ENCODE measurements around the gene VCX. TPM values are rescaled to one million over a fixed set of nuclear protein-coding genes. Genes with fewer than 3 reads are reported as not detected.
"Not testable (repeated sequence)": the region's sequence is repeated elsewhere in the genome, so short reads cannot be mapped to it uniquely, and the experiment has no call there.

The VCX gene
- not detected for total RNA-seq

DNA sequence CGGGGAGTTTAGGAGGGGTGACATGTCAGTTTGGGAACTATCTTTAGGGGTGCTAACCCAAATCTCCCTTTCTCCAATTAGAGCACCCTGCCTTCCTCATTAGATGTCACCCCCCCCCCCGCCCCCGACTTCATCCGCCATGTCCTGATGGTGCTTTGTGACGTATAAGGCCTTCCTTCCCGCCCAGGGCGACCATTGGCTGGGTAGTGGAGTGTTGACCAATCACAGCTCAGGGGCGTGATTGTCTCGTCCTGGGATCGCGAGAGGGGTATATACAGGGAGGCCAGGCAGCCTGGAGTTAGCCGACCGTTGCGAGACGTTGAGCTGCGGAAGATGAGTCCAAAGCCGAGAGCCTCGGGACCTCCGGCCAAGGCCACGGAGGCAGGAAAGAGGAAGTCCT is at the start of gene VCX:
VCX (plus strand) TSS at position 301 of the 400 bp plus-strand sequence; CDS start at position 334, 33 bp downstream.
- not testable (repeated sequence) for FAIRE-seq; DNase-seq (ENCODE audit: low spot score in 2 of 2)

DNA sequence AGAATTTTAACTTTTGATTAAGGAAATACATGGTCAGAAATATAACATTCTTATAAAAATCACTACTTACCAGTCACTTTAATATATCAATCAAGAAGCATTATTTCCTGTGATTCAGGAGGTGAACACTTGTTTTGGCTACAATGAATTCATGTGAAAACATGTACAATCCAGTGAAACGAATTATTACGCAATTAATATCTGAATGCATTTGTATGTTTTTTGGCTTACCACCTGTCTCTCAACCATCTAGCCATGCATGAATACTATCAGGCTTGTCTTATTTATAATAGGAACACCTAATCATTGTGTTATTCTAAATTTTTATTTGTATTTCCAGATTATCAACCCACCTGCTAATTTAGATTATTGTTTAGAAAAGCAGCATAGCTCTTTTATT is 44.6 kb upstream of the VCX start:
- FAIRE-seq (no peak), DNase-seq (ENCODE audit: low spot score in 2 of 2) (no peak)

DNA sequence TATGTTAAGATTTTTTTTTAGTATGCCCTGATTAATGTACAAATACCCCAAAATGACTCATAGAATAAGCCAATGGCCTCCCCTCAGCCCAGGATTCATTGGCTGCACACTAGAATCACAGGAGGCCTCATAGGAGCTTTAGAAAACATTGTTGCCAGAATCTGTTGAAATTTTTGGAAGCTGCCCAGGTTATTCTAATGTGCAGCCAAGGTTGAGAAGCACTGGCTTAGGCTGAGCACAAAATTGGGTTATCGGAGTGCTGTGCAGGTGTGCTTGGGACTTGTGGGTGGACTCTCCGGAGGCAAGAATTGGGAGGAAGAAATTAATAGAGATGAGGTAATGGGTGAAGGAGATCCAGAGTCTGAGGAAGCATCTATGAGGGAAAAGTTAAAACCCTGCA is 41.3 kb upstream of the VCX start:
- no peak for DNase-seq (ENCODE audit: low spot score in 2 of 2)
- no peak for FAIRE-seq

DNA sequence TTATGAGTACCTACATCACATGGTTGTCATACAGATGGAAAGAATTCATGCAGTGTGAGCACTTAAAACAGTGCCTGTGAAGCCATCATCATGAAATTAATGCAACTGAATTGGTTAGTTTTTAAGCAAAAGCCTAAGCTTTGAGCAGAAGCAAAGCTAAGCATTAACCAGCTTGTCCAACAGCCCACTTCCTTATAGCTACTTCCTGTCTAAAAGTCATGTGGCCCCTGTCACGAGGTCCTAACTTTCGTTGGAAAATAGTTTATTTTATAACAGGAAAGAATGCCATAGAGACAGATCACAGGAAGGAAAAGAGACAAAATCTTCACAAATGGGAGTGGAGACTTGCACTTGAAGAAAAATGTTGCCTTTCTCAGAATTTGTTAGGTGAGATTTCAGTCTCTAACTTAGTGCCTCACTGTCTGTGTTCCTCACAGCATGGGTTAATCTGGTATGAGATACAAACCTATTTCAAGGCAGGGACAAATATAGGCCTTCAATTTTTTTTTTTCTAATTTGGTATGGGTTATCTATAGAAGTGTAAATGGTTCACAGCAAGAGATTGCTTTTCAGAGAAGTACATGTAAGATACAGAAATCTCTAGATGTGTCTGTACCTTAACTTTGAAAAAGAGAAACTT is 27.7 kb upstream of the VCX start:
- DNase-seq (ENCODE audit: low spot score in 2 of 2) (no peak), FAIRE-seq (no peak)

DNA sequence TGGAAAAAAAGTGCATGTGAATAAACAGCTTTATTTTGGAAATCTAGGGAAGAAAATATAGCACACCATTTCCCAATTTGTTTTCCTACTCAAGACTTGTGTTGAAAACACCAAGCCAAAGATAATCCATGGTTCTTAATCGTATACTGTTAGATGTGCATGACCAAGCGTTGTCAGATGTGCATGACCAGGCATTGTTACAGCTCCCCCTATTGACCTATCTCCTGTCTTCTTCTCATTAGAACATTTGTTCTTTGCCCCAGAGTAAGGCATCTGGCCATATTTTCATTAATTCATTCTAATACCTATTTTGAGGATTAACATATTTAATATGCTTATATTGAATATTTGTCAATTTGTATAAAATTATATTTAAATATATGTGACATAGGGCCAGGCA is 14.4 kb upstream of the VCX start:
- no peak for FAIRE-seq

DNA sequence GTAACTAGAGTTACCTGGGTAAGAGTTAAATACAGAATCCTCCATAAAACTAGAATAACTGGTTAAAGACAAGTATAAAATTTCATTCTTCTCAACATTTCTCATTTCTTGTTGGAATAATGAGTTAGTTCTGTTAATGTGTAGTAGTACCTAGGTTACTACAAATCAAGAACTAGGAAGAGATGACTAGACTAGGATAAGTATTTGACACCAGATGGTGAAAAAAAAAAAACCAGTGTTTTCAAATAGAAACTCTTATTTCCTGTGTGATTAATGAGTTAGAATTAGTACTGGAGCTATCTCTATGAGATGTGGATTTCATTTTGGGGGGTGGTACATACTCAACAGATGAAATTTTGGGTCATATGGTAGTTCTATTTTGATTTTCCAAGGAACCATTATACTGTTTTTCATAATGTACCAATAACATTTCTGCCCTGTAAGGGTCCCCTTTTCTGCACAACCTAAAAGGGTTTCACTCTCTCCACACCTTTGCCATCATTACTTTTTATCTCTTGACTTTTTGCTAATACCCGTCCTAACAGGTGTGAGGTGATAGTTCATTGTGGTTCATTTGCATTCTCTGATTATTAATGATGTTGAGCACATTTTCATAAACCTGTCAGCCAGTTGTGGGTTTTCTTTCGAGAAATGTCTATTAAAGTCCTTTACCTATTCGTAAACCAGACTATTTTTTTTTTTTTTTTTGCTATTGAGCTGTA is 1.7 kb upstream of the VCX start:
- DNase-seq (ENCODE audit: low spot score in 2 of 2), result no peak
- no peak for FAIRE-seq

More for the DNA sequence above, 14.4 kb upstream of the VCX start:
- no peak for DNase-seq (ENCODE audit: low spot score in 2 of 2)

DNA sequence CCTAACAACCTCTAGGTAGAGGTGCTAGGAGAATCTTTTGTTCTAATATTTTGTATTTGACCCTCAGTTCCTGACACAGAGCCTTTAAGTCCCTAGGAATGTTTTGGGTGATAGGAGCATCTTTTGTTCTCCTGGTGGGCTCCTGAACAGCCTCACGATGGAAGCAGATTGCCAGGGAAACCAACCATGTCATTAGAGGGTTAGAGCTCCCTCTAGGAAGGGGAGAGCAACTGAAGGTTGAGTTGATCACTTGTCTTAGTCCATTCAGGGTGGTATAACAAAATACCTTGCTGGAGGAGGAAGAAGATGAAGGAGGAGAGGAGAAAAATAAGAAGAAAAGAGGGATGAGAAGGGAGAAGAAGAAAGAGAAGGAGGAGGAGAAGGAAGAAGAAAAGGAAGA is 9.2 kb downstream of the VCX start:
- no peak for FAIRE-seq
- no peak for DNase-seq (ENCODE audit: low spot score in 2 of 2)

DNA sequence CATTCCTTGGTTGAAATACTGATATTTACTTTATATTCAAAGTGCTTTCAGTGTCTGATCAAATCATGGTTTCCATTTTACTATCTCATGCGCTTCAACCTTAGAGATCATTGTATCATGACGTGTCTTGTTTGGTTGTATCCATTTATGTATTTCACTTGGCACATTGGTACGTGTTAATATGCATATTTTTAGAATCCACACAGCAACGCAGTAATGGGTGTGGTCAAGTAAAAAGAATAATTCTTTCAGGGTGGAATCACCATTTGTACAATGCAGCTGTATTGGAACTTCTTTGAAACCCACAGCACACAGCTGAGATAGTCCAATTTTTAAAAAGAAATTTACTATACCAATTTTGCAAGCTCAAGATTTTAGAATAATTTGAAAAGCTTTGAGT is 29.1 kb downstream of the VCX start:
- DNase-seq (ENCODE audit: low spot score in 2 of 2) (no peak), FAIRE-seq (no peak)

DNA sequence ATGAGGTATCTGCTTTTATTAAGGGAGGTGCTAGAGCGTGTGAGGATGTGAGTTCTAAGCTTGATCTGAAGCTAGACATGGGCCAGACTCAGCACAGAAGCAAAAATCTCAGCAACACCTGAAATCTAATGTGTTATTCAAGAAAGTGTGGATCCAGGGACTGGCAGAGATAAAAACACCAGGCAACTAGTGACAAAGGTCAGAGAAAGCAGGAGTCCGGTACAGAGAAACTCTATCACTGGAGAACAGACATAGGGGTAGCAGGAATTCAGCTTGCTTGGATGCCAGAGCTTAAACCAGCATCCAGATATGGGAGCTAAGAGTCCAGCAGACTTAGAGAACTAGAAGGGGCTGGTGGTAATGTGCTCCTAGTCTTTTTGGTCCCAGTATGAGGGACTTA is 34.0 kb downstream of the VCX start:
- FAIRE-seq, result no peak

DNA sequence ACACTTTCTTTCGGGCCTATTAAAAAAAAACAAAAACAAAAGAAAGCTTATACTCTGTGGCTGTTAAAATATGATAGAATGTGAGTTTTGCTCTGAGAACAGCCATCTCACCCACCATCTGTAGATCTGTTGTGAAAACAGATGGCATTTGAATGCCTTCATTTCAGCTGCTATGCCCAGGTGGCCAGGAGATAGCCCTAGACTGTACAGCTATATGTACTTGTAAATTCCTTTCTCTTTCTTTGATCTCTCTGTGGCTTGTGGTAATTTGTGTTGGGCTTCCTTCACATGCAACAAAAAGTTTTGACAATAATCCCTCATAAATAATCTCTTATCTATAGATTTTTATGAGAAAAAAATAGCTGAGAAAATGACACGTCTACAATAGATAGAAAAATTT is 46.2 kb downstream of the VCX start:
- DNase-seq (ENCODE audit: low spot score in 2 of 2) (no peak), FAIRE-seq (no peak)

More for the DNA sequence above, 34.0 kb downstream of the VCX start:
- DNase-seq (ENCODE audit: low spot score in 2 of 2), result no peak

DNA sequence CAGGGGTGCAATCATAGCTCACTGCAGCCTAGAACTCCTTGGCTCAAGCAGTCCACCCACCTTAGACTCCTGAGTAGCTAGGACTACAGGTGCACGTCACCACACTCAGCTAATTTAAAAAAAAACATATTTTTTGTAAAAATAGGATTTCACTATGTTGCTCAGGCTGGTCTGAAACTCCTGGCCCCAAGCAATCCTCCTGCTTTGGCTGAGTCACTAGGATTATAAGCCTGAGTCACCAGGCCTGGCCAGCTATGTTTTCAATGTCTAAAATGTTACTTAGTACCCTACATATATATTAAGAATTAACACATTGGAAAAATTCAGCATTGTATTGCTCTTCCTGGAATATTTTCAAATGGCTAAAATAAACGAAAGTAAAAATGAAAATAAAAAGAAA is 46.7 kb downstream of the VCX start:
- DNase-seq (ENCODE audit: low spot score in 2 of 2), result no peak
- no peak for FAIRE-seq

DNA sequence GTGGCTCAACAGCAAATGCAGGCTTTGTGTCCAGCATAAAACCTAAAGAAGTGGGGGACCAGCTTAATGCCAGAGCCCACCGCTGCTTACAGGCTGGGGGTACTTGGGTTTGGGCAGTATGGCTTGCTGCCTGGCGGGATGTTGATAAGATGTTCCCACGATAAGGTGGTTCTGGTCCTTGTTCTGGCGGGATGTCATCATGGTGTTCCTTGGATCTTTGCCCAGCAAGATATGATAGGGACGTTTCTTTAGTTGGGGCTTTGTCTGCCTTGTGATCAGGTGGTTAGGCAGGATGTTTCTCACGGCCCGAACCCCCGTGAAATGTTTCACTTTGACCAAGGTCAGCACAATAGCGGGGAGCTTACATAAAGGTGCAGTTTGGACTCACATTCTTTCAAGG is 49.0 kb downstream of the VCX start:
- DNase-seq (ENCODE audit: low spot score in 2 of 2) (no peak), FAIRE-seq (no peak)

Other genes with a start within 250 kb of the VCX start
- 5.7 TPM for gene PNPLA4, start 84.2 kb downstream of the VCX start, total RNA-seq